WERI-Rb-1 (cell line): ENCODE data around the gene MED13.
"Not testable (repeated sequence)": the region's sequence is repeated elsewhere in the genome, so short reads cannot be mapped to it uniquely, and the experiment has no call there.

Experiments
- DNase-seq: peaks from one replicate; pipeline ENCODE4 v3.0.0-alpha.2; 2020
- H3K27ac ChIP-seq: fragments of 250-450 bp; sonication (Bioruptor Pico); 2 replicates; pipeline ENCODE4 v1.5.1; 2020; ENCODE audit warnings: mild to moderate bottlenecking, moderate library complexity
- H3K27me3 ChIP-seq: fragments of 250-450 bp; sonication (Bioruptor Pico); 2 replicates; pipeline ENCODE4 v1.5.1; 2021; ENCODE audit warnings: mild to moderate bottlenecking, low read depth, moderate library complexity; ENCODE audit not compliant: insufficient read depth, severe bottlenecking
- H3K36me3 ChIP-seq: fragments of 250-450 bp; sonication (Bioruptor Pico); 2 replicates; pipeline ENCODE4 v1.5.1; 2020; ENCODE audit warnings: mild to moderate bottlenecking, moderate library complexity
- H3K4me3 ChIP-seq: 2 replicates; pipeline ENCODE4 v1.5.1; 2011; ENCODE audit warnings: low read depth, mild to moderate bottlenecking, control low read depth, low read length
- H3K9me3 ChIP-seq: fragments of 250-450 bp; sonication (Bioruptor Pico); 2 replicates; pipeline ENCODE4 v1.5.1; 2021; ENCODE audit warnings: mild to moderate bottlenecking, moderate library complexity; ENCODE audit not compliant: severe bottlenecking
- CTCF ChIP-seq: IDR thresholded peaks from 2 replicates; pipeline ENCODE4 v1.5.1; 2011; ENCODE audit warnings: low read depth, mild to moderate bottlenecking, control low read depth, inconsistent platforms, low read length

MED13 gene

GRCh38 chr17:62076864-62077788, 12.0 kb upstream of the MED13 start:
- Histone ChIP-seq H3K36me3 (no peaks in the 10 kb centered on the region), H3K27me3 (no peaks in the 10 kb centered on the region), H3K4me3 (no peak overlapping the region), H3K9me3 (no peaks in the 10 kb centered on the region), H3K27ac (no peak overlapping the region)
- DNase-seq: no peak
- TF ChIP-seq CTCF: no peak

- Histone ChIP-seq H3K9me3 (no peaks in the 10 kb centered on the region), H3K4me3 (no peak overlapping the region), H3K36me3 (no peaks in the 10 kb centered on the region), H3K27me3 (no peaks in the 10 kb centered on the region), H3K27ac (no peak overlapping the region)
- TF ChIP-seq CTCF: no peak
- no peak for DNase-seq
Observed at GRCh38 chr17:62075308-62075815, 10.3 kb upstream of the MED13 start.

- no peaks in the 10 kb centered on the region for H3K27me3 ChIP-seq
- DNase-seq: no peak
- TF ChIP-seq CTCF: no peak
Observed at GRCh38 chr17:62073993-62074392, 8.9 kb upstream of the MED13 start.

GRCh38 chr17:62072855-62073254, 7.8 kb upstream of the MED13 start:
- H3K4me3 ChIP-seq, H3K9me3 ChIP-seq, DNase-seq, H3K27me3 ChIP-seq, H3K36me3 ChIP-seq: not testable (repeated sequence)
- 0 out of 2 replicates have a peak overlapping the region, but pooled peaks have one; percentile 9 for H3K27ac ChIP-seq

More at GRCh38 chr17:62073993-62074392, 8.9 kb upstream of the MED13 start:
- no peak overlapping the region for H3K27ac ChIP-seq
- H3K36me3 ChIP-seq: no peaks in the 10 kb centered on the region
- no peak overlapping the region for H3K4me3 ChIP-seq
- H3K9me3 ChIP-seq: no peaks in the 10 kb centered on the region

GRCh38 chr17:62070900-62071299, 5.8 kb upstream of the MED13 start:
- no peak for TF ChIP-seq CTCF
- Histone ChIP-seq H3K36me3 (no peaks in the 10 kb centered on the region), H3K9me3 (no peaks in the 10 kb centered on the region), H3K27ac (no peak overlapping the region), H3K4me3 (no peak overlapping the region), H3K27me3 (no peaks in the 10 kb centered on the region)
- no peak for DNase-seq
